Astrocyte (in vitro differentiated cells and primary cell): ENCODE data around the gene PLA2R1. TPM values are rescaled to one million over a fixed set of nuclear protein-coding genes. Genes with fewer than 3 reads are reported as not detected.

Experiments
- DNase-seq: peaks from one replicate; pipeline ENCODE4 v3.0.0-alpha.2; 2010; ENCODE audit warnings: low read depth
- FAIRE-seq: peaks from 2 replicates; lab custom pipeline; 2011; peaks lifted over from hg19 to GRCh38; lab: Jason Lieb, UNC
- H2AFZ ChIP-seq: 2 replicates; pipeline ENCODE4 v1.6.0; 2012; ENCODE audit warnings: low read depth, low read length, inconsistent platforms
- H3K27ac ChIP-seq: 2 replicates; pipeline ENCODE4 v1.5.1; 2011; ENCODE audit warnings: low read depth, low read length, inconsistent platforms
- H3K27me3 ChIP-seq: 2 replicates; pipeline ENCODE4 v1.6.0; 2011; ENCODE audit warnings: low read length, inconsistent platforms; ENCODE audit not compliant: insufficient read depth
- H3K36me3 ChIP-seq: 2 replicates; pipeline ENCODE4 v1.5.1; 2011; ENCODE audit warnings: low read length, inconsistent platforms; ENCODE audit not compliant: insufficient read depth
- H3K4me1 ChIP-seq: 2 replicates; pipeline ENCODE4 v1.5.1; 2011; ENCODE audit warnings: low read length, inconsistent platforms; ENCODE audit not compliant: insufficient read depth
- H3K4me2 ChIP-seq: 2 replicates; pipeline ENCODE4 v1.6.0; 2012; ENCODE audit warnings: low read length, inconsistent platforms
- H3K4me3 ChIP-seq: 2 replicates; pipeline ENCODE4 v1.5.1; 2011; ENCODE audit warnings: low read depth, mild to moderate bottlenecking, low read length, inconsistent platforms; ENCODE audit not compliant: insufficient read depth
- H3K79me2 ChIP-seq: 2 replicates; pipeline ENCODE4 v1.6.0; 2012; ENCODE audit warnings: mild to moderate bottlenecking, low read length, inconsistent platforms; ENCODE audit not compliant: insufficient read depth
- H3K9ac ChIP-seq: 2 replicates; pipeline ENCODE4 v1.6.0; 2012; ENCODE audit warnings: mild to moderate bottlenecking, low read length, inconsistent platforms
- H3K9me3 ChIP-seq: 2 replicates; pipeline ENCODE4 v1.5.1; 2012; ENCODE audit warnings: low read depth, mild to moderate bottlenecking, low read length, inconsistent platforms; ENCODE audit not compliant: insufficient read depth
- H4K20me1 ChIP-seq: 2 replicates; pipeline ENCODE4 v1.6.0; 2012; ENCODE audit warnings: low read length, inconsistent platforms; ENCODE audit not compliant: insufficient read depth
- H3K27ac Mint-ChIP-seq: one replicate; pipeline ENCODE4 v1.8.0; 2021; ENCODE audit warnings: mild to moderate bottlenecking, mixed read lengths; ENCODE audit not compliant: unreplicated experiment
- H3K27me3 Mint-ChIP-seq: one replicate; pipeline ENCODE4 v1.8.0; 2021; ENCODE audit warnings: low read depth, mixed read lengths; ENCODE audit not compliant: unreplicated experiment
- H3K36me3 Mint-ChIP-seq: one replicate; pipeline ENCODE4 v1.8.0; 2021; ENCODE audit warnings: low read depth, mixed read lengths; ENCODE audit not compliant: unreplicated experiment
- H3K4me1 Mint-ChIP-seq: one replicate; pipeline ENCODE4 v1.8.0; 2021; ENCODE audit warnings: low read depth, mixed read lengths; ENCODE audit not compliant: unreplicated experiment
- H3K4me3 Mint-ChIP-seq: one replicate; pipeline ENCODE4 v1.8.0; 2021; ENCODE audit warnings: mild to moderate bottlenecking, moderate library complexity, mixed read lengths; ENCODE audit not compliant: unreplicated experiment
- H3K9me3 Mint-ChIP-seq: one replicate; pipeline ENCODE4 v1.8.0; 2021; ENCODE audit warnings: mild to moderate bottlenecking, mixed read lengths; ENCODE audit not compliant: unreplicated experiment
- CTCF ChIP-seq: IDR thresholded peaks from 2 replicates; pipeline ENCODE4 v1.5.1; 2011; ENCODE audit warnings: low read depth, mild to moderate bottlenecking, inconsistent platforms, low read length, moderate library complexity; ENCODE audit not compliant: insufficient read depth
- EZH2 ChIP-seq: IDR thresholded peaks from 2 replicates; pipeline ENCODE4 v1.6.1; 2012; ENCODE audit warnings: mild to moderate bottlenecking, low read length, inconsistent platforms; ENCODE audit not compliant: insufficient read depth
- total RNA-seq: library from RNA; stranded (reverse); gene quantifications from 2 replicates; pipeline ENCODE4 v1.2.1, GENCODE V29; 2021

PLA2R1 gene
- total RNA-seq, 1 donor from 2014 or later: 7.1 TPM

DNA sequence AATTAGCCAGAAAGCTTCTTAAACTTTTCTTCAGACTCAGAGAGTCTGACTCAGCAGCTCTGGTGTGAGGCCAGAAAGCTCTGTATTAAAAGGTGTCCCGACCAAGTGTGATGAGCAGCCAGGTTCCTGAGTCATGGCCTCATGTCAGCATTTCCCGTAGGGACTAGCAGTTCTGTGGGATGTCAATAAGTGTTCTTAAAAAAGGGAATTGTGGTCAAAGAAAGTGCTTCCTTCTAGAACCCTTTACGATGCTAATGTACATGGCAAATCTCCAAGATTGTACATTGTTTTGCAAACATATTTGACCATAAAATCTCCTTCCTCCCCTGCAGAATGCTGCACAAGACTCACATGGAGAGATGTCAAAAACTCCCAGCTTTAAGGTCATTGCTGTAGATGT lies 80.1 kb downstream of the PLA2R1 start:
- H2AFZ ChIP-seq: no peak overlapping the region
- no peaks in the 10 kb centered on the region for H3K79me2 ChIP-seq
- H3K9me3 ChIP-seq: no peaks in the 10 kb centered on the region
- H3K4me3 ChIP-seq: no peak overlapping the region
- Mint-ChIP-seq H3K36me3 (peaks cover 12% of the 10 kb centered on the region), H3K4me1 (peaks cover 29% of the 10 kb centered on the region), H3K27me3 (no peaks in the 10 kb centered on the region), H3K4me3 (no peak overlapping the region), H3K9me3 (no peaks in the 10 kb centered on the region), H3K27ac (peak overlapping the region; percentile 95)
- TF ChIP-seq CTCF (no peak), EZH2 (no peak)
- DNase-seq: peak; percentile 92
- H3K36me3 ChIP-seq: no peaks in the 10 kb centered on the region
- H3K4me2 ChIP-seq: peak overlapping the region; percentile 8
- FAIRE-seq: no peak
- no peaks in the 10 kb centered on the region for H4K20me1 ChIP-seq
- no peak overlapping the region for H3K9ac ChIP-seq
- H3K27ac ChIP-seq: peak overlapping the region; percentile 16
- H3K4me1 ChIP-seq: peaks cover 16% of the 10 kb centered on the region
- no peaks in the 10 kb centered on the region for H3K27me3 ChIP-seq

- no peak overlapping the region for H3K27ac Mint-ChIP-seq
Measured at GRCh38 chr2:159976527-159977160, 85.8 kb downstream of the PLA2R1 start.

More at GRCh38 chr2:159976527-159977160, 85.8 kb downstream of the PLA2R1 start:
- no peak for DNase-seq
- Histone ChIP-seq H3K79me2 (no peaks in the 10 kb centered on the region), H3K4me3 (no peak overlapping the region), H3K36me3 (no peaks in the 10 kb centered on the region), H3K27ac (no peak overlapping the region), H3K4me2 (no peak overlapping the region), H3K4me1 (no peaks in the 10 kb centered on the region), H3K9ac (no peak overlapping the region), H2AFZ (no peak overlapping the region), H3K9me3 (no peaks in the 10 kb centered on the region), H4K20me1 (no peaks in the 10 kb centered on the region), H3K27me3 (no peaks in the 10 kb centered on the region)
- no peaks in the 10 kb centered on the region for H3K9me3 Mint-ChIP-seq
- no peak for FAIRE-seq
- peaks cover 11% of the 10 kb centered on the region for H3K36me3 Mint-ChIP-seq
- TF ChIP-seq EZH2: no peak
- TF ChIP-seq CTCF: no peak
- peaks cover 5% of the 10 kb centered on the region for H3K4me1 Mint-ChIP-seq
- no peaks in the 10 kb centered on the region for H3K27me3 Mint-ChIP-seq
- no peak overlapping the region for H3K4me3 Mint-ChIP-seq
